Vagina (tissue), 2 donors: Measurements from ENCODE around the gene MAVS. TPM values are rescaled to one million over a fixed set of nuclear protein-coding genes. Genes with fewer than 3 reads are reported as not detected.
A peak's percentile ranks its signal among the peaks of the same experiment; 100 is the strongest.

Experiments
- DNase-seq, 2 donors: peaks; one replicate each; pipeline ENCODE4 v3.0.0-alpha.2; 2017; ENCODE audit errors: extremely low spot score in 2 of 2
- H3K27ac ChIP-seq: fragments of 200-600 bp; sonication (generic); one replicate; pipeline ENCODE4 v1.5.1; 2019
- H3K27me3 ChIP-seq: fragments of 200-600 bp; sonication (generic); one replicate; pipeline ENCODE4 v1.5.1; 2019
- H3K36me3 ChIP-seq, 2 donors: fragments of 200-600 bp; sonication (generic); one replicate each; pipeline ENCODE4 v1.5.1; 2017 to 2019
- H3K4me1 ChIP-seq: fragments of 200-600 bp; sonication (generic); one replicate; pipeline ENCODE4 v1.5.1; 2019
- H3K4me3 ChIP-seq, 2 donors: fragments of 200-600 bp; sonication (generic); 1 replicate in 1 of 2; 2 replicates in 1 of 2; pipeline ENCODE4 v1.5.1; 2016 to 2019
- H3K9me3 ChIP-seq: fragments of 200-600 bp; sonication (generic); one replicate; pipeline ENCODE4 v1.5.1; 2019
- POLR2A ChIP-seq, 2 donors: fragments of 450-650 bp; IDR thresholded peaks; one replicate each; pipeline ENCODE4 v1.6.1; 2017; ENCODE audit warnings: antibody characterized with exemption in 2 of 2, mild to moderate bottlenecking in 2 of 2, moderate library complexity in 2 of 2
- POLR2AphosphoS5 ChIP-seq, 2 donors: sonication (generic); formaldehyde crosslinking; IDR thresholded peaks; one replicate each; pipeline ENCODE4 v1.9.0; 2017; ENCODE audit warnings: antibody characterized with exemption in 2 of 2, mild to moderate bottlenecking in 2 of 2, low read depth in 1 of 2; ENCODE audit not compliant: insufficient read depth in 1 of 2
- intact Hi-C: fragments of 100-400 bp; cut with DNase I; formaldehyde crosslinking; loops from one replicate; pipeline ENCODE4 v1.15.1; 2023
- total RNA-seq: library from RNA; depleted of rRNA; stranded (reverse); fragments of >200 nt; gene quantifications from one replicate; pipeline ENCODE4 v1.2.3, GENCODE V29; 2016
- TF ChIP-seq, protein P1 (sequence below), 3 experiments: fragments of 450-650 bp in 2 of 3; fragments of 200-600 bp in 1 of 3; sonication (generic) in 1 of 3; IDR thresholded peaks; one replicate each; pipeline ENCODE4 v1.5.1; 2017 to 2019; ENCODE audit warnings: antibody characterized with exemption in 3 of 3, mild to moderate bottlenecking in 2 of 3, moderate library complexity in 2 of 3

Gene MAVS
- total RNA-seq, 1 donor from 2014 or later: 22.1 TPM

DNA sequence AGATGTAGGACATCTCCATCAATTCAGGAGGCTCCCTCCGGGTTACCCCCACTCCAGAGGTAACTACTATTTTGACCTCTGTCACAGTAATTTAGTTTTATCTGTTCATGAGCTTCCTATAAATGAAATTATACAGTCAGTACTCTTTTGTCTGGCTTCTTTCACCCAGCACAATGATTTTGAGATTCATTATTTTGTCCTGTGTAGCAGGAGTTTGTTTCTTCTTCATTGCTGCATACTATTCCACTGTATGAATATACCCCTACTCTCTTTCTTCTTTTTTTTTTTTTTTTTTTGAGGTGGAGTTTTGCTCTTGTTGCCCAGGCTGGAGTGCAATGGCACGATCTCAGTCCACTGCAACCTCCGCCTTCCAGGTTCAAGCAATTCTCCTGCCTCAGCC, 38.1 kb upstream of the MAVS start:
- DNase-seq: no peak

DNA sequence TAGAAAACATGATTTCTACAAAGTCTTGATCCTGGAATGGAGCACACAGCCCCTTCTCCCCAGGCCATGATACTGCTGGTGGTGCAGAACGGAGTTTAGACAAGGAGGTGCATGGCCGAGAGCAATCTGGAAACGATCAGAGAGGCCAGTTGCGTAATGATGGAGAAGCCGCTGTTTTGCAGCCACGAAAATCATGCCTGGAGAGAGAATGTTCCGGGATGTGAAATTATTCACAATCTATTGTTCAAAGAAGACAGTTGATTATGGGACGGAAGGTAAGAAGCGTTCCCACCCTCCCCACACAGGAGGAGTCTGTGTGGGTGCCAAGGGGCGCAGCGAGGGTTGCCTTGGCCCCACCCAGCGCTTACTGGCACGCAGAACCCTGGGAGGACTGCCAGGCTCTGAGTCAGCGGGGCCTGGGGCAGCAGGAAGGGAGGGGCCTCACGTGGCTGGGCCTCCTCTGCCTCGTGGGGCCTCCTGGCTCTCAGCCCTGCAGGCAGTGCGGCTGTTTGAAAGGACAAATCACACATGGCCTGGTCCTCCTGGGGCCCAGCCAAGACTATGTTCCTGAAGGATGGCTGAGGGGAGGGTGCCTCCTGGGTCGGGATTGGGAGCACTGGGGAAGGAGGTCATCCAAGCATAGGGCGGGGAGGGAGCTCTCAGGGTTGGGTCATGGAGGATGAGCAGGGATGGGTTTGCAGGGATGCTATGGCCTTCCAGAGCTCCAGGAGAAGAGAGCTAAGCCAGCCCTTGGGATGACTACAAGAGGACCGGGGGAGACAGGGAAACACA, 35.0 kb upstream of the MAVS start:
- intact Hi-C loops: no loop called here
- TF ChIP-seq POLR2AphosphoS5 (IDR thresholded peaks at IDR 0.05; ENCODE audit: insufficient read depth in 1 of 2, low read depth in 1 of 2) (peak; percentile 100), POLR2A (IDR thresholded peaks at IDR 0.05) (peak in 1 of 2 donors; percentile 59)
- TF ChIP-seq, protein P1, sequence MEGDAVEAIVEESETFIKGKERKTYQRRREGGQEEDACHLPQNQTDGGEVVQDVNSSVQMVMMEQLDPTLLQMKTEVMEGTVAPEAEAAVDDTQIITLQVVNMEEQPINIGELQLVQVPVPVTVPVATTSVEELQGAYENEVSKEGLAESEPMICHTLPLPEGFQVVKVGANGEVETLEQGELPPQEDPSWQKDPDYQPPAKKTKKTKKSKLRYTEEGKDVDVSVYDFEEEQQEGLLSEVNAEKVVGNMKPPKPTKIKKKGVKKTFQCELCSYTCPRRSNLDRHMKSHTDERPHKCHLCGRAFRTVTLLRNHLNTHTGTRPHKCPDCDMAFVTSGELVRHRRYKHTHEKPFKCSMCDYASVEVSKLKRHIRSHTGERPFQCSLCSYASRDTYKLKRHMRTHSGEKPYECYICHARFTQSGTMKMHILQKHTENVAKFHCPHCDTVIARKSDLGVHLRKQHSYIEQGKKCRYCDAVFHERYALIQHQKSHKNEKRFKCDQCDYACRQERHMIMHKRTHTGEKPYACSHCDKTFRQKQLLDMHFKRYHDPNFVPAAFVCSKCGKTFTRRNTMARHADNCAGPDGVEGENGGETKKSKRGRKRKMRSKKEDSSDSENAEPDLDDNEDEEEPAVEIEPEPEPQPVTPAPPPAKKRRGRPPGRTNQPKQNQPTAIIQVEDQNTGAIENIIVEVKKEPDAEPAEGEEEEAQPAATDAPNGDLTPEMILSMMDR (IDR thresholded peaks at IDR 0.05): no peak
- Histone ChIP-seq H3K27me3 (no peaks in the 10 kb centered on the region), H3K36me3 (no peaks in the 10 kb centered on the region), H3K27ac (peak overlapping the region; percentile 88), H3K4me3 (peak overlapping the region; percentile 35 to 36), H3K9me3 (no peaks in the 10 kb centered on the region), H3K4me1 (peaks cover 61% of the 10 kb centered on the region)
- peak in 1 of 2 donors; percentile 99 for DNase-seq

More for the DNA sequence above, 38.1 kb upstream of the MAVS start:
- peak overlapping the region in 1 of 2 donors; percentile 27 for H3K4me3 ChIP-seq
- TF ChIP-seq POLR2A (IDR thresholded peaks at IDR 0.05) (no peak), POLR2AphosphoS5 (IDR thresholded peaks at IDR 0.05; ENCODE audit: insufficient read depth in 1 of 2, low read depth in 1 of 2) (no peak)
- TF ChIP-seq, protein P1 (IDR thresholded peaks at IDR 0.05): no peak
- peaks cover 0 to 13% of the 10 kb centered on the region in 2 donors for H3K36me3 ChIP-seq
- intact Hi-C loops: no loop called here
- peaks cover 85% of the 10 kb centered on the region for H3K4me1 ChIP-seq
- no peaks in the 10 kb centered on the region for H3K27me3 ChIP-seq
- no peaks in the 10 kb centered on the region for H3K9me3 ChIP-seq
- H3K27ac ChIP-seq: peak overlapping the region; percentile 95

DNA sequence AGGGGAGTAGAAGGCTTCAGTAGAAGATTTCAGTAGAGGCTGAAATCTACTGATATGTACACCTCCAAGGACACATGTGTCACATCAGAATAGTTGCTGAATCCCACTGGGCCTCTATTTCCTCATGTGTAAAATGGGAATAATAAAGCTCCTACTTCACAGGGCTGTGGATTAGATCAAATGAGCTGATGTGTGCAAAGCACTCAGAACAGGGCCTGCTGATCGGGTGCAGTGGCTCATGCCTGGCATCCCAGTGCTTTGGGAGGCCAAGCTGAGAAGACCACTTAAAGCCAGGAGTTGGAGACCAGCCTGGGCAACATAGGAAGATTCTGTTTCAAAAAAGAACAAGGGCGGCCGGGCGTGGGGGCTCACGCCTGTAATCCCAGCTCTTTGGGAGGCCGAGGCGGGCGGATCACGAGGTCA, 34.4 kb upstream of the MAVS start:
- H3K27me3 ChIP-seq: no peaks in the 10 kb centered on the region
- H3K4me1 ChIP-seq: peaks cover 54% of the 10 kb centered on the region
- peak in 1 of 2 donors; percentile 90 for DNase-seq
- no peak overlapping the region for H3K4me3 ChIP-seq
- peak overlapping the region; percentile 88 for H3K27ac ChIP-seq
- H3K9me3 ChIP-seq: no peaks in the 10 kb centered on the region
- TF ChIP-seq POLR2A (IDR thresholded peaks at IDR 0.05) (no peak), POLR2AphosphoS5 (IDR thresholded peaks at IDR 0.05; ENCODE audit: insufficient read depth in 1 of 2, low read depth in 1 of 2) (no peak)
- TF ChIP-seq, protein P1 (IDR thresholded peaks at IDR 0.05): no peak
- intact Hi-C loops: no loop called here
- no peaks in the 10 kb centered on the region for H3K36me3 ChIP-seq

DNA sequence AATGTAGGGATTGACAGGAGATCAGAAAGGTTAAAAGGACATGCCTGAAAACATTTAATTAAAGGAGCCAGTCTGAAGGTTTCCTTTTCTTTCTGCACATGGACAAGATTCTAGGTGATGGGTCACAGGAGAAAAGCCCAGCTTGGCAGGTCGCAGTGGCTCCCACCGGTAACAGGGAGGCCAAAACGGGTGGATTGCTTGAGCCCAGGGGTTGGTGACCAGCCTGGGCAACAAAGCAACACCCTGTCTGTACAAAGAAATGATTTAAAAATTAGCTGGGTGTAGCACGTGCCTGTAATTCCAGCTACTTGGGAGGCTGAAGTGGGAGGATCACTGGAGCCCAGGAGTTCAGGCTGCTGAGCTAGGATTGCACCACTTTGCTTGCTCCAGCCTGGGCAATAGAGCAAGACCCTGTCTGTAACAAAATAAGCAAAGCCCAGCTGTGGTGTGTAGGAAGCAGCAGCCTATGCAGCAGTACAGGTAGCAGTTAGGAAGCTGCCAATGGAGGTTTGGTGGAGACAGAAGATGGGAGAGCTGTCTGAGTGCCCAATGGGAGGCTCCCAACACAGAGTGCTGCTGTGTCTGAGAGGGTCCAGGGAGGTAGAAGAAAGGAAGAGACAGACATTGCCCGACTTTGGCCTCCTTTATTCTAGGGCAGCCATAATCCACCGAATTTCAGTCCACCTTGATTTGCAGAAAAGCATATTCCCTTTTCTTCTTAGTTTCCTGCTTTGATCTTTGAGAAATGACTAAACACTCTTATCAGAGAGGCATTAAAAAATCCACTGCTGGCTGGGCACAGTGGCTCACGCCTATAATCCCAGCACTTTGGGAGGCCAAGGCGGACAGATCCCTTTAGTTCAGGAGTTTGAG, 33.4 kb upstream of the MAVS start:
- Histone ChIP-seq H3K27me3 (no peaks in the 10 kb centered on the region), H3K27ac (peak overlapping the region; percentile 88), H3K9me3 (no peaks in the 10 kb centered on the region), H3K4me1 (peaks cover 48% of the 10 kb centered on the region), H3K4me3 (no peak overlapping the region), H3K36me3 (no peaks in the 10 kb centered on the region)
- TF ChIP-seq POLR2A (IDR thresholded peaks at IDR 0.05) (no peak), POLR2AphosphoS5 (IDR thresholded peaks at IDR 0.05; ENCODE audit: insufficient read depth in 1 of 2, low read depth in 1 of 2) (no peak)
- TF ChIP-seq, protein P1 (IDR thresholded peaks at IDR 0.05): no peak
- intact Hi-C loops: no loop called here
- DNase-seq: peak in 1 of 2 donors; percentile 88
